ENCODE results near the gene ACSM3.

GRCh38 chr16:20839504-20839903 lies 75.7 kb downstream of the ACSM3 start:
- TF ChIP-seq SUPT5H (IDR thresholded peaks at IDR 0.05): no peak
- TF ChIP-seq E2F1 (CRISPR knock-in tag; IDR thresholded peaks at IDR 0.05): no peak
- no peak for TF ChIP-seq MED1 (CRISPR knock-in tag; IDR thresholded peaks at IDR 0.05; ENCODE audit: borderline replicate concordance)
- TF ChIP-seq USF2 (CRISPR knock-in tag; IDR thresholded peaks at IDR 0.05): no peak
- TF ChIP-seq RAD51 (IDR thresholded peaks at IDR 0.05; ENCODE audit: borderline replicate concordance, low read depth): no peak
- TF ChIP-seq POLR2A (conservative IDR thresholded peaks at IDR 0.05): no peak
- no peak for TF ChIP-seq ELF1 (tag; IDR thresholded peaks at IDR 0.05)

Data from K562 (cell line).